Right cardiac atrium (tissue), 5 donors: ENCODE measurements around the gene PRKCA. TPM values are rescaled to one million over a fixed set of nuclear protein-coding genes. Genes with fewer than 3 reads are reported as not detected.
"Not testable (repeated sequence)": the region's sequence is repeated elsewhere in the genome, so short reads cannot be mapped to it uniquely, and the experiment has no call there.

Source experiments
- ATAC-seq, 2 donors: fragments of 200-7000 bp; cut with Tn5 transposase; one replicate each; pipeline versions ENCODE4 v1.8.0 to v1.9.1; 2020; ENCODE audit warnings: moderate library complexity in 2 of 2, mild to moderate bottlenecking in 1 of 2
- DNase-seq, 3 donors: peaks; one replicate each; pipeline ENCODE4 v3.0.0-alpha.2; 2020
- H3K27ac ChIP-seq: one replicate; pipeline ENCODE4 v1.5.1; 2013; ENCODE audit warnings: mild to moderate bottlenecking, low read length, control low read depth, moderate library complexity
- H3K27me3 ChIP-seq: one replicate; pipeline ENCODE4 v1.6.1; 2013; ENCODE audit not compliant: control insufficient read depth, insufficient read depth
- H3K4me1 ChIP-seq: one replicate; pipeline ENCODE4 v1.6.1; 2013; ENCODE audit warnings: low read length; ENCODE audit not compliant: control insufficient read depth, insufficient read depth
- H3K4me3 ChIP-seq: one replicate; pipeline ENCODE4 v1.5.1; 2013; ENCODE audit warnings: low read length, control low read depth
- H3K9me3 ChIP-seq: one replicate; pipeline ENCODE4 v1.6.1; 2013; ENCODE audit warnings: low read length; ENCODE audit not compliant: control insufficient read depth
- WGBS: extraction: QIAGEN DNeasy Blood & Tissue Kit; methylation state at CpG from one replicate; pipeline ENCODE4 v1.1.7; 2013; 5-methylcytosine and 5-hydroxymethylcytosine counted together
- intact Hi-C, 4 donors: fragments of 100-400 bp; cut with DNase I; formaldehyde crosslinking; loops; one replicate each; pipeline versions ENCODE4 v1.11.0 to v1.14.0; 2022 to 2023
- polyA plus RNA-seq: library from polyadenylated mRNA; stranded (reverse); fragments of 200-250 nt; gene quantifications from one replicate; pipeline ENCODE4 v1.2.3, GENCODE V29; 2013
- total RNA-seq, 4 donors: library from RNA; stranded (reverse); fragmentation: NEBNext Ultra II Directional; extraction: Animal tissue kit (Norgen Biotek cat#: 25700); gene quantifications; one replicate each; pipeline ENCODE4 v1.2.1, GENCODE V29; 2021
- donor health status: healthy with polysubstance abuse.
- donor health status: DM: no; HTN: yes; CAD: no.
- donor health status: DM: no; HTN: no; CAD: no.
- donor health status: DM: no; HTN: yes; CAD: no; lungs with severe emphysema.
- donor health status: DM: yes; HTN: yes; CAD: no.

Gene PRKCA
- total and polyA plus RNA-seq, 5 donors = 2.2 to 8.0 (median 6.8) TPM

GRCh38 chr17:66343531-66344078, 41.2 kb downstream of the PRKCA start:
- H3K27me3 ChIP-seq = no peaks in the 10 kb centered on the region
- DNase-seq (no peak), ATAC-seq (no peak)
- no peak overlapping the region for H3K27ac ChIP-seq
- no peak overlapping the region for H3K4me3 ChIP-seq
- intact Hi-C loops = no loop called here
- H3K4me1 ChIP-seq = peaks cover 7% of the 10 kb centered on the region
- no peaks in the 10 kb centered on the region for H3K9me3 ChIP-seq
- 96% methylated on average over 3 of the region's 3 CpGs for WGBS

GRCh38 chr17:66344473-66344872, 42.1 kb downstream of the PRKCA start:
- intact Hi-C loops = no loop called here

GRCh38 chr17:66345264-66345663, 42.9 kb downstream of the PRKCA start:
- intact Hi-C loops = no loop called here
- Histone ChIP-seq H3K4me3 (no peak overlapping the region), H3K27ac (no peak overlapping the region), H3K9me3 (no peaks in the 10 kb centered on the region), H3K4me1 (peaks cover 3% of the 10 kb centered on the region), H3K27me3 (no peaks in the 10 kb centered on the region)
- ATAC-seq (no peak), DNase-seq (peak in 2 of 3 donors; percentile 18 to 50)
- 34% methylated on average over 4 of the region's 4 CpGs for WGBS

More at GRCh38 chr17:66344473-66344872, 42.1 kb downstream of the PRKCA start:
- Histone ChIP-seq H3K9me3 (no peaks in the 10 kb centered on the region), H3K4me3 (no peak overlapping the region), H3K27ac (no peak overlapping the region), H3K4me1 (peaks cover 4% of the 10 kb centered on the region), H3K27me3 (no peaks in the 10 kb centered on the region)
- DNase-seq (no peak), ATAC-seq (no peak)
- WGBS = 96% methylated on average over 4 of the region's 4 CpGs

- intact Hi-C loops, H3K27me3 ChIP-seq, H3K9me3 ChIP-seq, ATAC-seq, H3K27ac ChIP-seq, DNase-seq, H3K4me1 ChIP-seq, H3K4me3 ChIP-seq: not testable (repeated sequence)
- 86% methylated on average over 12 of the region's 12 CpGs for WGBS
Observed at GRCh38 chr17:66345949-66346638, 43.7 kb downstream of the PRKCA start.

- ATAC-seq = no peak
Observed at GRCh38 chr17:66347661-66348514, 45.5 kb downstream of the PRKCA start.

GRCh38 chr17:66348584-66349165, 46.3 kb downstream of the PRKCA start:
- WGBS = 55% methylated on average over 4 of the region's 4 CpGs

More at GRCh38 chr17:66347661-66348514, 45.5 kb downstream of the PRKCA start:
- H3K9me3 ChIP-seq = no peaks in the 10 kb centered on the region
- H3K27ac ChIP-seq = no peak overlapping the region
- no peak overlapping the region for H3K4me3 ChIP-seq
- peaks cover 3% of the 10 kb centered on the region for H3K4me1 ChIP-seq
- no peak for DNase-seq
- 87% methylated on average over 10 of the region's 10 CpGs for WGBS
- no peaks in the 10 kb centered on the region for H3K27me3 ChIP-seq
- intact Hi-C loops = no loop called here

GRCh38 chr17:66349521-66350254, 47.3 kb downstream of the PRKCA start:
- Histone ChIP-seq H3K4me3 (no peak overlapping the region), H3K9me3 (no peaks in the 10 kb centered on the region), H3K4me1 (peaks cover 3% of the 10 kb centered on the region), H3K27ac (peak overlapping the region; percentile 56), H3K27me3 (no peaks in the 10 kb centered on the region)
- intact Hi-C loops = no loop called here
- ATAC-seq = peak; percentile 64 to 66
- 72% methylated on average over 12 of the region's 12 CpGs for WGBS
- peak in 1 of 3 donors; percentile 46 for DNase-seq

More at GRCh38 chr17:66348584-66349165, 46.3 kb downstream of the PRKCA start:
- H3K27ac ChIP-seq = no peak overlapping the region
- H3K4me1 ChIP-seq = peaks cover 3% of the 10 kb centered on the region
- DNase-seq = no peak
- intact Hi-C loops = no loop called here
- H3K4me3 ChIP-seq = no peak overlapping the region
- H3K27me3 ChIP-seq = no peaks in the 10 kb centered on the region
- peak; percentile 80 to 82 for ATAC-seq
- no peaks in the 10 kb centered on the region for H3K9me3 ChIP-seq

GRCh38 chr17:66350576-66350975, 48.2 kb downstream of the PRKCA start:
- DNase-seq, intact Hi-C loops, H3K27ac ChIP-seq, H3K27me3 ChIP-seq, H3K4me1 ChIP-seq, H3K4me3 ChIP-seq, H3K9me3 ChIP-seq, ATAC-seq: not testable (repeated sequence)
- WGBS = 82% methylated on average over 10 of the region's 10 CpGs

- Histone ChIP-seq H3K27me3 (no peaks in the 10 kb centered on the region), H3K27ac (no peak overlapping the region), H3K4me1 (no peaks in the 10 kb centered on the region), H3K4me3 (no peak overlapping the region), H3K9me3 (no peaks in the 10 kb centered on the region)
- ATAC-seq (peak; percentile 25 to 54), DNase-seq (peak; percentile 28 to 76 (median 67))
- 70% methylated on average over 5 of the region's 5 CpGs for WGBS
- intact Hi-C loops = no loop called here
Observed at GRCh38 chr17:66351033-66351432, 48.6 kb downstream of the PRKCA start.

- intact Hi-C loops = no loop called here
- no peak overlapping the region for H3K27ac ChIP-seq
- DNase-seq = no peak
- H3K4me3 ChIP-seq = no peak overlapping the region
- no peak for ATAC-seq
- no peaks in the 10 kb centered on the region for H3K4me1 ChIP-seq
- WGBS = 91% methylated on average over 6 of the region's 6 CpGs
- no peaks in the 10 kb centered on the region for H3K27me3 ChIP-seq
- H3K9me3 ChIP-seq = no peaks in the 10 kb centered on the region
Observed at GRCh38 chr17:66351701-66352100, 49.3 kb downstream of the PRKCA start.
